HG02678 (cell line): Measurements from ENCODE around the gene CENPU.

Experiments used
- ATAC-seq: cut with Tn5 transposase; IDR thresholded peaks from one replicate; pipeline ENCODE4 v1.9.1; 2021; ENCODE audit warnings: mild to moderate bottlenecking, moderate library complexity; ENCODE audit not compliant: unreplicated experiment

CENPU gene

DNA sequence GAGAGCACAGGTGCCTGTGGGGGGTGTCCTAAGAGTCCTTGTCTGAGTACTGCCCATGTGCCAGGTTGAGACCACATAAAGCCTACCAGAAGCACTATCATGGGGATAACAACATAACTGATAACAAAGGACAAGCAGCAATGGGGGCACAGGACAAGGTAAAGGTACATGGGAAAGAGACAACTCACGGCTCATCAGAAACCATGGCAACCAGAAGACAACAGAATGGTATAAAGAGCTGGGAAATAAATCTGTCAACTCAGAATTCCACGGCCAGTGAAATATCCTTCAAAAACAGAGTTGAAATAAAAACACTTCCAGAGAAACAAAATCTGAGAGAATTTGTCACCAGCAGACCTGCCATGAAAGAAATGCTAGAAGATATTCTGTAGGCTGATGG, 20.0 kb downstream of the CENPU start:
- no peak for ATAC-seq

DNA sequence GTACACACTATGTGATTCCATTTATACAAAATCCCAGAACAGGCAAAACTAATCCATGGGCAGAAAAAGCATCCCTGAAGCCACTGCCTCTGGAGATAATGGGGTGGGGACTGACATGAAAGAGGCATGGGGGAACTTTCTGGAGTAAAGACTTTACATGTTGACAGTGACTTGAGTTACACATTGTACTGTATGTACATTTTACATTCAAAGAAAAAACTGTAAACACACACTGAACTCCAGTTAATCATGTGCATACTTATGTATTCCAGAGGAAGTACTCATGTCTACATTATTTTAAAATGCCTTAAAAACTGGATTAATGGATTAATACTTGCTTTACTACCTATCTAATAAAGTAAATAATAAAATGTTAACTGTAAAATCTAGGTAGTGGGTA, 21.6 kb downstream of the CENPU start:
- ATAC-seq = no peak

DNA sequence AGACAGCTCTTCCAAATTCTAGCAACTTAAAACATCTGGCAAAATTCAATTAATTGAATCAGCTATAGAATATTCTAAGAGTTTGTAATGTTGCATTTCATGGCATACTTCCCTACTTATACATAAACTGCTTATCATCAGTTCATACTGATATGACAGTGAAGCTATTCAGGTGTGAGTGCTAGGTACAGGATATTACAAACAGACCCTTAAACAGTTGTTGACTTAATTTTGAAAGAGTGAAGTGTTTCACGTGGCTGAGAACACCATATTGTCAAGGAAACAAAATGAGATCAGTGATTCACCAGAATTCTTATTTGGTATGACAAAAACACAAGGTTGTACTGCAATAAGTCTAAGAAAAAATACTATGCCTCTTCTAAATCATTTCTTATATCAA, 27.4 kb downstream of the CENPU start:
- ATAC-seq = no peak

DNA sequence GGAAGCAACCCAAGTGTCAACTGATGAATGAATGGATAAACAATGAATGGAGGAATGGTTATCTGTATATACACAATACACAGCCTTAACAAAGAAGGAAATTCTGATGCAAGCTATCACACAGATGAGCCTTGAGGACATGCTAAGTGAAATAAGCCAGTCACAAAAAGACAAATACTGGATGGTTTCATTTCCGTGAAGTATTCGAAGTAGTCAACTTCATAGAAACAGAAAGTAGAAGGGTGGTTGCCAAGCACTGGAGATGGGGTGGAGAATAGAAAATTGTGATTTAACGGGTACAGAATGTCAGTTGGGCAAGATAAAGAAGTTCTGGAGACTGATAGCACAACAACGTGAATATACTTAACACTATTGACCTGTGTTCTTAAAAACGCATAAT, 28.2 kb downstream of the CENPU start:
- ATAC-seq = no peak

DNA sequence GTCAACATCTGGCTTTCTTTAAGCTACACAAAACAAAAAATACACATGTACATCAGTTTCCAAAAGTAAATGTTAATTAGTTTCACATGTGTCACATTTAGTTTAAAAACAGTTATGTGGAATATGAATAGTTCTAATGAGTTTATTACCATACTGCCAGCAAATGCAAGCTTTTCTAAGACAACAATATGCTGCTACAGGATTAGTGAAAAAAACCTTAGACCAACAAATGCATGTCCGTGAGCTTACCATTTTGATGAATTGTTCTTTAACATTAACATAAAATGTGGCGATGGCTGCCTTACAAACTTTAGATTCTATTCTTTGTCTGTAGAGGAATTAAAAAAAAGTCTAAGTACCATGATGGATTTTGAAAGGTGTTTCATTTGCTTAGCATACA, 31.8 kb downstream of the CENPU start:
- no peak for ATAC-seq

DNA sequence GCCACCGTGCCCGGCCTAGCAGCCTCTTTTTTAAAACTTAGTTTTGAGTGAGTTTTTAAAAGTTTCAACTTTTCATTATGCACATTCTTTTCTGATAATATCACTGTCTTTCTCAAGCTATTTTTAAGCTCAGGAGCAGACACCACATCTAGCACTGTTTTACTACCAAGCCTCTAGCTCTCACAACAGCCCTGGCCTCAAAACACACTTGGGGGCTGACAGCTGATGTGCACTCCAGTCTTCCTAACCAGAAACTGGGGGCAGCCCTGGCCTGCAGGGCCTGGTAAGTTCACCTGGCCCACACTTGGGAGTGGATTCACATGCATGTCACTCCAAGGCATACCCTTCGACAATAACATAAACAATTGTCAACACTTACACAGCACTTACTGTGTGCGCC, 34.0 kb downstream of the CENPU start:
- ATAC-seq = no peak

DNA sequence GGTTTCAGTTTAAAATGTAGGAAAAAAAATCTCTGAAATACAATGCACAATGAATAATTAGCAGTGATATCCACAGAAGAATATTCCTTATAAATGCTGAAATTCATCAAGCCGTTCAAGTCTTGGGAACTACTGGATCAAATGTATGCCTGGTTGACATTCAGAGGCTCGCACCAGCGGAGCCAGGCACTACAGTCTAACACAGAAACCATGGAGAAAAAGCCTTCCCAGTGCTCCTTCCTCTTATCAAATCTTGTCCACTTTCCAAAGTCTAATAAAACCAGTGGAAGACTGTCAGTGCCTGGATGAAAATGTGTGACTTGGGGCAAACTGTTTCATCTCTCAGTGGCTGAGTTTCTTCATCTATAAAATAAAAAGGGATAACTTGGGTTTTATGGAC, 35.9 kb downstream of the CENPU start:
- no peak for ATAC-seq

DNA sequence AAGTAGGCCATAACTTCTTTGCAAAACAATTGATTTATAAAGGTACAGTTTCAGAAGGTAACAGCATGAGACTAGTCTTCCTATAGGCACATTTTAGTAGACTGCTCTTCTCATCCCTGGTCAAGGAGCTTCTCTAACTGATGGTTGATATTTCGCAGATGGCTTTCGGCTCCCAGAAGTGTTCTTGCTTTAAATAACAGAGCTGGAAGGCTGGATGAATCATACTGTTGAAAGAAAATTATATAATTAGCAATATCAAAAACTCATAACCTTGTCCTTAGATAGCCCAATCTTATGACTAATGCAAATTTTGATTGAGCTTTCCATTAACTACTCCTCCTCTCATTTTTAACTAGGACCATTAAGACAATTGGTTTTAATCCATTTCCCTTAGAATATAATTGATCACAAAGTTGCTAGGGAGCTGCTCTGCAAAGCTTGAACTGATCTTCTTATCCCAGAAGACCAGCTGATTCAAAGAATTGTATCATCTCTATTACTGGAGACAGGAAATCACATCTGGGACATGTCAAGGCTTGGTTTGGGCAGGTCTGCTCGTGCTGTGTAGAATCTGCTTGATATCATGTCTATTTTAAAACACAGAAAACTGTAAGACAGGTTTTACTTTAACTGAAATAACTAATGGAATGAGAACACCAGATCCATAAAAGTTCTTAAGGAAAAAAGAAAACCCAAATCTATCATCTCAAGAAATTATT, 38.6 kb downstream of the CENPU start:
- ATAC-seq = no peak

DNA sequence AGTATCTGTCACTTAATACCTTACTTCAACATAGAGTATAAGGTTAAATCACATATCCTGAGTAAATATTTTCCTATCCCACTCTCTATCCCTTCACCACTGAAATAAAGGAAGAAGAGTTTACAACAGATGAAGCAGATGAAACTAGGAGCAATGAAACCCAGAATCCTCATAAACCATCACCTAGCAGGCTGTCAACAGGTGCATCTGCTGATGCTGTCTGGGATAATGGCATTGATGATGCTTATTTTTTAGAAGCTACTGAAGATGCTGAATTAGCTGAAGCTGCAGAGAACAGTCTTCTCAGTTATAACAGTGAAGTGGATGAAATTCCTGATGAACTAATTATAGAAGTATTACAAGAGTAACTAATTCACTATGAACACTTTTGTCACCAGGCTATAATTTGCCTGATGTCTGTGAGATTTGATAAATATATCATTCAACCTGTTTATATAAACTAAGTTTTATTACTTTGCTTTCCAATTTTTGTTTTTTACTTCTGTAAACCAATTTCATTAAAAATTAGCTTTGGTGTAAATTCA, 39.4 kb downstream of the CENPU start:
- ATAC-seq = no peak

DNA sequence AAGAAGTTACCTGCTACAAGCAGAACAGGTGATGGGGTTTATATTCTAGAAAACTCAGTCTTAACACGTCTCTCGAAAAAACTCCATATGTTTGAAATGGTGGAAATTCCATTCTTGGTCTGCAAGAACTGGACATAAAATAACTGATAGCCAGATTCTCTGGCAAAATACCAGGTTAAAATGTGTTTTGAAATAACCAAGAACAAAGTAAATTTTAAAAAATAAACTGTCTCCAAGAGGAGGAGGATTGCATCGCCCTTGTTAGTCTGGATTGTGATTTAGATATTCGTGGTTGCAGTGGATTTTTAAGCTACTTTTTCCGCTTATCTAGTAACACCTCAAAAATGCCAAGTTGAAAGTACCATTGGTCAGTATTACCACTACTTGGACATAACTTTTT, 40.8 kb downstream of the CENPU start:
- no peak for ATAC-seq

DNA sequence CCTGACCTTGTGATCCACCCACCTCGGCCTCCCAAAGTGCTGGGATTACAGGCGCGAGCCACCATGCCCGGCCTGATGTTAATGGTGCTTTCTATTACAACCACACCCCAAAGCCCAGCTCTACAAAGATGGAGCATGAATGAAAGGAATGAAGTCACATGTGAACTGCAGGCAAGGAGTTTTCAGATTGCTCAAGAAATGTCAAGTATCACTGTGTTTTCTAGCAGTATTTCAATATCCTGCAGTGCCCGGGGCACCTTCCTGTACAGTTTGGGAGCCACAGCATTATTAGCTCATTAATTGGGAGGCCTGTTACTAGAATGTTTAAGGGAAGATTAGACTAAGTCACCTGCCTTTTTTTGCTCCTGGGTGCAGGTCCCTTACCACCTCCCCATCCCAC, 44.2 kb downstream of the CENPU start:
- ATAC-seq = no peak

DNA sequence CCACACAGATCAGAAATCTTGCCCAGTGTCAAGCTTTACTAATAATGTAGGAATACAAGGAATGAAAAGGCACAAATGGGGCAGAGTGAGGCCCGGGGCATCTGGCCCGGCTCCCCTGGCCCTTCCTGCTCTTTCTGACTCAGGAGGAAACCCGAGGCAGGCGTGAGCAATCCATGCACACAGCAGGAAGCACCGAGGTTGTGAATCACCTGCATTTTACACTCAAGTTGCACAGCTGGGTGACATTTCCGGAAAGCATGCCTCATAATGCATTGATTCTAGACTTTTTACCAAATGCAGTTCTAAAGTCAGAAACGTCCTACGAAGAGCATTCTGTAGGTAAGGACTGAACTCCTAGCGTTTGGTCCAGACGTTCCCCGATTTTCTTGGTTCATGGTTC, 45.4 kb downstream of the CENPU start:
- no peak for ATAC-seq

DNA sequence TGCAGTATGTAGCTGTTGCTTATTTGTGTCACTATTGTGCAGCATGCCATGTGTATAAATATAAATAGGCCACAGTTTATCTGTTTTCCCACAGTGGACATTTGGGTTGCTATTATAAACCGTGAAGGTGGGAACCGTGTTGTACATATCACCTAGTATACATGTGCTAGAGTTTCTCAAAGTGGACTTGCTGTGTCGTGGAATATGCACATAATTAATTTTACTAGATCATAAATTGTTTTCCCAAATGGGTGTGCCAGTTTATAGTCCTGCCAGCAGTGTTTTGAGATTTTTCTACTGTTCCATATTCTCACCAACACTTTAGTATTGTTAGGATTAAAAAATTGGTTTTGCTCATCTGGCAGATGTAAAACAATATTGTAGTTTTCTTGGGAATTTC, 45.9 kb downstream of the CENPU start:
- no peak for ATAC-seq

DNA sequence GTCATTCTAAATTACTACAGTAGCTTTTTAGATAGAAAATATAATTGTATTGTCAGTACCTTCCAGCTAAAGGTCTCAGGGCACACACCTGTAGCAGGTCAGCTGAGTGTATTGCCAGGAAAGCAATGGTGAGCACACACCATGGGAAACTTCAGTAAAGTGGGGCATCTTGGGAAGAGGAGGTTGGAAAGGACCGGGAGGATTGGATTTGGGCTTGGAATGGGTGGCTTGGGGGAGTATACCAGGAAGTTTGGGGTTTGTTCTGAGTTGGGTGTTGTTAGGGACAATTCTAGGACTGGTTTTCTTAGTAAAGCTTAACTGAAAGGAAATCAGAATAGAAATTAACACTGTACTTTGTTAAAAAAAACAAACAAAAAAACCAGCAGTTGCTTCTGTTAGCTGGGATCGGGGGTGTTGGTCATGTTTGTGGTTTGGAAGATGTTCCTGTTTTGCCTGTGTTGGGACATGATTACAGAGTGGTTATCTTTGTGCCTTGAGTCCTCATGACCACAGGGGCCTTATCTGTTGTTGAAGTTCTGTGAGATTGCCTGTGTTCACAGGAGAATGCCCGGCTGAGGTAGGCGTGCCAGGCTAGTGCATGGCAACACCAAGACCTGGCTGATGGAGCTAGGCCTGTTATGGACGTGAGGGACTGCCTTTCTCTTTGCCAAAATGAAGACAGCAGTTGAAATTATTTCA, 49.3 kb downstream of the CENPU start:
- ATAC-seq = no peak

DNA sequence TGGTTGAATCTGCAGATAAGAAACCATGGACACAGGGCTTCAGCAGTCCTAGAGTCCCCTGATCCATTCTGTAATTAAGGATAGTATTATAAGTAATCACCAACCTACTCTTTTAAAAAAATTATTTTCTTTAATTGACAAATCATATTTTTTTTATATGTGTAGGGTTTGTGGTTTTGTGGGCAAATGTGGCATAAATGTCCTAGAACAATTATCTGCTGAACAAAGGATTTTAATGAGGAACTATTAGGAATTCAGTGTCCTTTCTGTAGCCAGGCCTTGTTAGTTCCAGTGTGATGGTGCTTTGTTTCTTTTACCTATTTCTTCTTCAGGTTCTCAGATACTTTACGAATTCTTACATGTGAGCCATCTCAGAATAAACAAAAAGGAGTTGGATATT, 52.0 kb downstream of the CENPU start:
- no peak for ATAC-seq

DNA sequence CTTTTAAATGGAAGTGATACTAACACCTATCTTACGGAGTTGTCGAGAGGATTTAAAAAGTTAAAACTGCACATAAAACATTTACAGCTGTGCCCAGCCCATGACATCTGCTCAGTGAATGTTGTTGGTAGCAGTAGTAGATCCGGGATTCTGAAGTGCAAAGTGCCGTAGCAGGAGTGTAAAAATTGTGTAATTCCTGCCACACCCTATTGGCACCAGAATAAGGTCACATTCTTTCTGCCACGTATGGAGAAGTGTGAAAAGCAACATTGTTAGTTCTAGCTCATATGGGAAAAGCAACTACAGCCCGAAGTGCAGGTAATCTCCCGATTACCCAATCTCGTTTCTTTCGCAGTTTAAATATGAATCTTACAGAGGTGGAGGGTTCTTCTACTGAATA, 53.2 kb downstream of the CENPU start:
- ATAC-seq = no peak

DNA sequence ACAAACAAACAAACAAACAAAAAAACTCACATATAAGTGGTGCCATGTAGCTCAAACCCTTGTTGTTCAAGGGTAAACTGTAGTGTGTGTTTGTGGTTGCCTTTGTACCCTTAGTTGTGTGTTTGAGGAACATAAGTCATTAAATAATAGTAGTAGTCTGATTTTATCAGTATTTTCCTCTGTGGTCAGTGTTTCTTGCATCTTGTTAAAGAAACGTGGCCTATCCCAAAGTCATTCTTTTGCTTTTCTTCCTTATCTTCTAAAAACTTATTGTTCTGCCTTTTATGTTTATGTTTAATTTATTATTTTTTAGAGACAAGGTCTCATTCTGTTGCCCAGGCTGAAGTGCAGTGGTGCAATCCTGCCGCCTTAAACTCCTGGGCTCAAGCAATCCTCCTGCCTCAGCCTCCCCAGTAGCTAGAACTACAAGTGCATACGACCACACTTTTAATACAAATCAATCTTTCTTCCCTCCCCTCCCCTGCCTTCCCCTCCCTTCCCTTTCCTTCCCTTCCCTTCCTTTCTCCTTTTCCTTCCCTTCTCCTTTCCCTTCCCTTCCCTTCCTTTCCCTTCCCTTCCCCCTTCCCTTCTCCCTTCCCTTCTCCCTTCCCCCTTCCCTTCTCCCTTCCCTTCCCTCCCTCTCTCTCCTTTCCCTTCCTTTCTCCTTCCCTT, 57.9 kb downstream of the CENPU start:
- ATAC-seq = no peak

DNA sequence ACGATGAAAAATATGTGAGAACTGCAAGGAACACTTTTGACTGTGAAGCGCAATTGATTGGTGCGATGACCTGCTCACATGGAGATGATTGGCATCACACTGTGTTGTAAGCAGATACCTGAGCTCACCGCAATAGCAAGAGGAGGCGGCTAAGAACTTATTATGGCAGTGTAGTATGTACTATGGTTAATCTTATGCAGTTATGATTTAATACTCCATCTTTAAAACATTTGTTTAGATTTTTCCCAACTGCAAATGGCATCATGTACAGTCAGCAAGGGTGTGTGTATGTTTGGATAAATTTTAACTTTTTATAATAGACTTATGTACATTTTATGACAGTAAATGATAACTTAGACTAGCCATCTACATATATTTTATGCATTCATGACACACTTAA, 58.9 kb downstream of the CENPU start:
- no peak for ATAC-seq

DNA sequence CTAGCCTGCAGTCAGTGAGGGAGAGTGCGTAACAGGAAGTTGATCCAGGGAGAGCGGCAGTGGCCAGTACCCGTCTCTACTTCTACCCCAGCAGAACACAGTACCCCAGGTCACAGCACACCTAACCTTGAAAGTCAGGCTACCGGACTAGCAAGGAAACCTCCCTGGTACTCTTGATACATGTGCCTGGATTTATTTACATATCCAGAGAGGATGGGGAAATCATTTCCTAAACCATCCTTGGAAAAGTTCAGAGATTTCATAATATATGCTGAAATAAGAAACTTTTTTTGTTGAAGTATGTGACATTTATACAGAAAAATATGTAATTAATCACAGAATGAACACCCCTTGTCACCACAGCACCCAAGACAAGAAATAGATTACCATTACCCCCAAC, 59.9 kb downstream of the CENPU start:
- ATAC-seq = no peak

DNA sequence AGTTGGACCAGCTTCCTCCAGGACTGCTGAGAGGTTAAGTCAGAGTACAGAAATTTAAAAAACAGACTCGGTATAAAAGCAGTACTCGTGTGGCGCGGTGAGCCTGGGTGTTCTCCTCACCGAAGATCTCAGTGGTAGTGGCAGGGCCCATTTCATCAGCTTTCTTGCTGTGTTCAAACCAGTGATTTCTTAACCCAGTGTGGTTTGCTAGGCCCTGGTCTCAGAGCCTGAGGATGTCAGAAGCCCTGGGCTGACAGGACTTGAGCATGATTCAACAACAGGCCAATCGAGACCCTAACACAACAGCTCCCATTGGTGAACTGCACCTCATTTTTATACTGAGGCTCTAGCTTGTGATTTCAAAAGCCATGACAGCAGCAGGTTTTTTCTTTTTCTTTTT, 61.2 kb downstream of the CENPU start:
- no peak for ATAC-seq

DNA sequence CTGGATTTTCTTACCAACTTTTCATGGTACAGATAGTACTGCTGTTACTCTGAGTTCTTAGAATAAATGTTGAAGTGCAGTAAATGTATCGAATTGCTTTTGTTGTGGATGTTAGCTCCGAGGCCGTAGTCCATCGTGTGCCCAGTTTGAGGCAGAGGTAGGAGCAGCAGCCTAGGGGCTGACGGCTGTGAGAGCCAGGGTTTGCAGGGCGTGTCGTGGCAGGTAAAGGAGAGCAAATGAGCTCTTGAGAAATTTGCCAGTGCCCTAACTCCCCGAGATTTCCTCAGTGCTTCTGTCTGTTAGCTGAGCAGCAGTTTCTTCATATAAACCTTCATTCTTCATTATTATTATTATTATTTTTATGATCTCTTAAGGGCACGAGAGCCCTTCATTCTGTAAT, 62.8 kb downstream of the CENPU start:
- no peak for ATAC-seq

DNA sequence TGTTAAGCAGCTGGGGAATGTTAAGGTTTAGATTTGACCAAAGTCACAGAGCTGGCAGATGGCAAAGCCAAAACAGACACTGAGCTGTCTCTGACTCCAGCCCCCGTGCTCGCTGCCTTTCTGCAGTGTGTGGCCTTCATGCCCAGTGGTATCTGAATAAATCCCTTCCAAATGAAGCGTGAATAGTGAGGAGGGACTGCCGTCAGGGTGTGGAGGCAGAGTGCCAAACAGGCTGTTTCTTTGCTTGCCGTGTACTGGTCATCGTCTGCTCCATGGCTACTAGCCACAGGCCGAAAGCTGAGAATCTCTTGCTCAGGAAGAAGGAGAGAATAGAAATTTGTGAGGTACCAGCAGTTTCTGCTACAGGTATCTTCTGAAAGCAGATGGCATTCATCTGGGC, 64.6 kb downstream of the CENPU start:
- no peak for ATAC-seq
